MM.1S (cell line): ENCODE results near the gene VCX2.

ENCODE experiments used
- DNase-seq: peaks from one replicate; pipeline ENCODE4 v3.0.0-alpha.2; 2015
- H2AFZ ChIP-seq: fragments of 300-600 bp; sonication (generic); 2 replicates; pipeline ENCODE4 v1.6.0; 2016; ENCODE audit warnings: antibody characterized with exemption, low read length
- H3F3A ChIP-seq: fragments of 300-600 bp; sonication (generic); 2 replicates; pipeline ENCODE4 v1.6.1; 2016; ENCODE audit warnings: mild to moderate bottlenecking, antibody characterized with exemption, low read length, moderate library complexity, mixed read lengths; ENCODE audit not compliant: insufficient read depth
- H3K27ac ChIP-seq: fragments of 300-600 bp; sonication (generic); 2 replicates; pipeline ENCODE4 v1.5.1; 2016; ENCODE audit warnings: mild to moderate bottlenecking, low read length
- H3K27me3 ChIP-seq: fragments of 300-600 bp; sonication (generic); replicated peaks from 2 replicates; pipeline ENCODE4 v1.6.0; 2016; ENCODE audit warnings: low read length; ENCODE audit not compliant: insufficient read depth
- H3K36me3 ChIP-seq: fragments of 300-600 bp; sonication (generic); replicated peaks from 2 replicates; pipeline ENCODE4 v1.6.1; 2016; ENCODE audit warnings: mild to moderate bottlenecking, low read length, mixed read lengths; ENCODE audit not compliant: insufficient read depth
- H3K4me1 ChIP-seq: fragments of 300-600 bp; sonication (generic); 2 replicates; pipeline ENCODE4 v1.6.1; 2016; ENCODE audit warnings: low read length, mixed read lengths
- H3K4me2 ChIP-seq: fragments of 300-600 bp; sonication (generic); 2 replicates; pipeline ENCODE4 v1.6.0; 2016; ENCODE audit warnings: low read depth, low read length
- H3K4me3 ChIP-seq: fragments of 300-600 bp; sonication (generic); 2 replicates; pipeline ENCODE4 v1.5.1; 2016; ENCODE audit warnings: low read length, mixed read lengths
- H3K79me2 ChIP-seq: fragments of 300-600 bp; sonication (generic); 2 replicates; pipeline ENCODE4 v1.6.1; 2016; ENCODE audit warnings: mixed run types, low read length, mixed read lengths
- H3K9ac ChIP-seq: fragments of 300-600 bp; sonication (generic); 2 replicates; pipeline ENCODE4 v1.6.1; 2016; ENCODE audit warnings: low read length, mixed read lengths
- H3K9me2 ChIP-seq: fragments of 300-600 bp; sonication (generic); replicated peaks from 2 replicates; pipeline ENCODE4 v1.6.1; 2016; ENCODE audit warnings: mild to moderate bottlenecking, low read length, mixed read lengths; ENCODE audit not compliant: insufficient read depth
- H3K9me3 ChIP-seq: fragments of 300-600 bp; sonication (generic); replicated peaks from 2 replicates; pipeline ENCODE4 v1.6.1; 2016; ENCODE audit warnings: mild to moderate bottlenecking, low read length, mixed read lengths; ENCODE audit not compliant: insufficient read depth
- H4K20me1 ChIP-seq: fragments of 300-600 bp; sonication (generic); 2 replicates; pipeline ENCODE4 v1.6.1; 2016; ENCODE audit warnings: mild to moderate bottlenecking, low read length, moderate library complexity, mixed read lengths; ENCODE audit not compliant: insufficient read depth
- CTCF ChIP-seq: fragments of 300-600 bp; sonication (generic); IDR thresholded peaks from 2 replicates; pipeline ENCODE4 v1.5.1; 2016; ENCODE audit warnings: antibody characterized with exemption, low read length, mixed read lengths
- EZH2 ChIP-seq: fragments of 300-600 bp; sonication (generic); optimal IDR thresholded peaks from 2 replicates; pipeline ENCODE3; 2017; ENCODE audit warnings: low read depth, mild to moderate bottlenecking, antibody characterized with exemption, low read length, mixed read lengths
- EZH2phosphoT487 ChIP-seq: fragments of 300-600 bp; sonication (generic); IDR thresholded peaks from 2 replicates; pipeline ENCODE4 v1.6.1; 2018; ENCODE audit warnings: antibody characterized with exemption, low read length

VCX2 gene

GRCh38 chrX:8138252-8138651 is 32.8 kb downstream of the VCX2 start:
- H3K9ac ChIP-seq, result no peak overlapping the region
- no peak for TF ChIP-seq EZH2
- no peak overlapping the region for H3K27ac ChIP-seq

GRCh38 chrX:8126648-8127047 is 44.4 kb downstream of the VCX2 start:
- Histone ChIP-seq H3F3A (no peaks in the 10 kb centered on the region), H3K9me2 (no peaks in the 10 kb centered on the region), H2AFZ (no peak overlapping the region), H3K4me3 (no peak overlapping the region), H3K27me3 (no peaks in the 10 kb centered on the region), H3K9ac (no peak overlapping the region), H3K9me3 (no peaks in the 10 kb centered on the region), H3K36me3 (no peaks in the 10 kb centered on the region), H3K27ac (no peak overlapping the region), H3K4me1 (no peaks in the 10 kb centered on the region), H4K20me1 (no peaks in the 10 kb centered on the region), H3K4me2 (no peak overlapping the region), H3K79me2 (no peaks in the 10 kb centered on the region)
- DNase-seq, result no peak
- TF ChIP-seq EZH2, result no peak
- no peak for TF ChIP-seq EZH2phosphoT487
- TF ChIP-seq CTCF, result no peak

More at GRCh38 chrX:8138252-8138651, 32.8 kb downstream of the VCX2 start:
- no peak overlapping the region for H2AFZ ChIP-seq
- H3K4me3 ChIP-seq, result no peak overlapping the region
- no peak for DNase-seq
- H3K27me3 ChIP-seq, result no peaks in the 10 kb centered on the region
- H3F3A ChIP-seq, result no peaks in the 10 kb centered on the region
- H3K9me3 ChIP-seq, result no peaks in the 10 kb centered on the region
- H3K79me2 ChIP-seq, result no peaks in the 10 kb centered on the region
- no peaks in the 10 kb centered on the region for H4K20me1 ChIP-seq
- H3K36me3 ChIP-seq, result no peaks in the 10 kb centered on the region
- H3K9me2 ChIP-seq, result no peaks in the 10 kb centered on the region
- H3K4me1 ChIP-seq, result no peaks in the 10 kb centered on the region
- H3K4me2 ChIP-seq, result no peak overlapping the region

DNA sequence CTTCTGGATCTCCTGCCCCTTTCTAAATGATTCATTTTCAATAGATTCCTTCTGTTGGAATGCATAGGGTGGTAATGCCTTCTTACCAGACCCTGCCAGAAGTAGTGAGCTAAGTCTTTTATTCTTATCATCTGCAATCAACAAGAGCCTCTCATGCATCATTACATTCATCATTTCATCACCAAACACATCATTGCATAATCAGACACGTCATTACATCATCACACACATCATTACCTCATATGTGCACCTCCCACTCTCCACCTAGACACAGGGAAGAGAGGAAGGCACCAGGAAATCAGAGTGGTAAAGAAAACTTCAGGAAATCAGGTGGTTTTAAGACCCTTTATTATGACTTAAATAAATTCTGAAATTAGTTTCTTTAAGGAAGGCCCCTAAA is 45.0 kb downstream of the VCX2 start:
- Histone ChIP-seq H3K9me2 (no peaks in the 10 kb centered on the region), H3K4me2 (no peak overlapping the region), H3K27me3 (no peaks in the 10 kb centered on the region), H3K9me3 (no peaks in the 10 kb centered on the region), H2AFZ (no peak overlapping the region), H3K27ac (no peak overlapping the region), H3F3A (no peaks in the 10 kb centered on the region), H3K9ac (no peak overlapping the region), H3K79me2 (no peaks in the 10 kb centered on the region), H4K20me1 (no peaks in the 10 kb centered on the region), H3K4me1 (no peaks in the 10 kb centered on the region), H3K4me3 (no peak overlapping the region), H3K36me3 (no peaks in the 10 kb centered on the region)
- no peak for DNase-seq
- no peak for TF ChIP-seq EZH2

GRCh38 chrX:8125566-8125965 is 45.5 kb downstream of the VCX2 start:
- no peak overlapping the region for H3K9ac ChIP-seq
- no peaks in the 10 kb centered on the region for H3F3A ChIP-seq
- H3K4me1 ChIP-seq, result no peaks in the 10 kb centered on the region
- no peaks in the 10 kb centered on the region for H4K20me1 ChIP-seq
- TF ChIP-seq CTCF (no peak), EZH2phosphoT487 (no peak), EZH2 (no peak)
- no peak overlapping the region for H3K4me2 ChIP-seq
- no peaks in the 10 kb centered on the region for H3K79me2 ChIP-seq
- H3K27ac ChIP-seq, result no peak overlapping the region
- H3K27me3 ChIP-seq, result no peaks in the 10 kb centered on the region
- no peaks in the 10 kb centered on the region for H3K9me2 ChIP-seq
- H3K9me3 ChIP-seq, result no peaks in the 10 kb centered on the region
- no peak for DNase-seq
- H2AFZ ChIP-seq, result no peak overlapping the region
- no peaks in the 10 kb centered on the region for H3K36me3 ChIP-seq
- H3K4me3 ChIP-seq, result no peak overlapping the region
